Stimulated activated naive B cell treated with anti-CD40 and anti-IgM and Interleukin-4, amounts not matched to agents 10 μg/mL and 1 μg/mL and 100 μg/mL, for 72 hours (primary cell): ENCODE data around the gene SEMA3F.
"Not testable (repeated sequence)": the region's sequence is repeated elsewhere in the genome, so short reads cannot be mapped to it uniquely, and the experiment has no call there.

Source experiments
- ATAC-seq, 2 donors: fragments of 150-1000 bp; cut with Tn5 transposase; replicated peaks; 2 replicates each; pipeline ENCODE4 v1.10.0; 2021; ENCODE audit warnings: moderate library complexity in 1 of 2
- DNase-seq: peaks from one replicate; pipeline ENCODE4 v3.0.0; 2021
- H3K27ac Mint-ChIP-seq: one replicate; pipeline ENCODE4 v1.8.0; 2022; ENCODE audit warnings: mild to moderate bottlenecking, mixed read lengths
- H3K27me3 Mint-ChIP-seq, 2 donors: one replicate each; pipeline ENCODE4 v1.8.0; 2022; ENCODE audit warnings: mixed read lengths in 2 of 2
- H3K36me3 Mint-ChIP-seq, 2 donors: one replicate each; pipeline ENCODE4 v1.8.0; 2022; ENCODE audit warnings: mixed read lengths in 2 of 2, mild to moderate bottlenecking in 1 of 2
- H3K4me1 Mint-ChIP-seq, 2 donors: one replicate each; pipeline ENCODE4 v1.8.0; 2022; ENCODE audit warnings: mixed read lengths in 2 of 2, mild to moderate bottlenecking in 1 of 2
- H3K4me3 Mint-ChIP-seq, 2 donors: one replicate each; pipeline ENCODE4 v1.8.0; 2022; ENCODE audit warnings: mild to moderate bottlenecking in 2 of 2, mixed read lengths in 2 of 2, moderate library complexity in 1 of 2
- H3K9me3 Mint-ChIP-seq, 2 donors: one replicate each; pipeline ENCODE4 v1.8.0; 2022; ENCODE audit warnings: mixed read lengths in 2 of 2, mild to moderate bottlenecking in 1 of 2

The SEMA3F gene

DNA sequence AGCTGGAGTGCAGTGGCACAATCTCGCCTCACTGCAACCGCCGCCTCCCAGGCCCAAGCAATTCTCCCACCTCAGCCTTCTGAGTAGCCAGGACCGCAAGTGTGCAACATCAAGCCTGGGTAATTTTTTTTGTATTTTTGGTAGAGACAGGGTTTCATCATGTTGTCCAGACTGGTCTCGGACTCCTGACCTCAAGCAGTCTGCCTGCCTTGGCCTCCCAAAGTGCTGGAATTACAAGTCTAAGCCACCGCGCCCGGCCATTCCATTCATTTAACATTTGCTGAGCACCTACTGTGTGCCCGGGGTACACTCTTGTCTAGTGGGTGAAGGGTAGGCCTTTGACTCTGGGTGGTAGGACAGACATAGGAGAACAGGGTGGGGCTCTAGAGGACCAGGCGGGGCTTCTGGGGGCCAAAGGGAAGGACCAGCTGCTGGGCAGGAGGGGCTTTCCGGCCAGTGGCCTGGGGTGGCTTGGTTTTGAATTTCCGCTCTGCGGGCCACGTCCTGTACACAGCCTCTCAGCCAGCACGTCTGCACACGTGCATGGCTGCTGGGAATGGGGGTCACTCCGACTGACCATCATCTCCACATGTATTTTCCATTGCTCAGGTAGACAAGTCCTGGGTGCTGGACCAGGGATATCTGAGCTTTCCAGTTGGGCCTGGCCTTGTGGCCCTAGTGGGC is 52.4 kb downstream of the SEMA3F start:
- no peaks in the 10 kb centered on the region for H3K9me3 Mint-ChIP-seq
- ATAC-seq (no peak), DNase-seq (no peak)
- no peaks in the 10 kb centered on the region for H3K36me3 Mint-ChIP-seq
- no peak overlapping the region for H3K27ac Mint-ChIP-seq
- no peak overlapping the region for H3K4me3 Mint-ChIP-seq
- peaks cover 41 to 61% of the 10 kb centered on the region in 2 donors for H3K27me3 Mint-ChIP-seq
- peaks cover 5% of the 10 kb centered on the region in 2 donors for H3K4me1 Mint-ChIP-seq

DNA sequence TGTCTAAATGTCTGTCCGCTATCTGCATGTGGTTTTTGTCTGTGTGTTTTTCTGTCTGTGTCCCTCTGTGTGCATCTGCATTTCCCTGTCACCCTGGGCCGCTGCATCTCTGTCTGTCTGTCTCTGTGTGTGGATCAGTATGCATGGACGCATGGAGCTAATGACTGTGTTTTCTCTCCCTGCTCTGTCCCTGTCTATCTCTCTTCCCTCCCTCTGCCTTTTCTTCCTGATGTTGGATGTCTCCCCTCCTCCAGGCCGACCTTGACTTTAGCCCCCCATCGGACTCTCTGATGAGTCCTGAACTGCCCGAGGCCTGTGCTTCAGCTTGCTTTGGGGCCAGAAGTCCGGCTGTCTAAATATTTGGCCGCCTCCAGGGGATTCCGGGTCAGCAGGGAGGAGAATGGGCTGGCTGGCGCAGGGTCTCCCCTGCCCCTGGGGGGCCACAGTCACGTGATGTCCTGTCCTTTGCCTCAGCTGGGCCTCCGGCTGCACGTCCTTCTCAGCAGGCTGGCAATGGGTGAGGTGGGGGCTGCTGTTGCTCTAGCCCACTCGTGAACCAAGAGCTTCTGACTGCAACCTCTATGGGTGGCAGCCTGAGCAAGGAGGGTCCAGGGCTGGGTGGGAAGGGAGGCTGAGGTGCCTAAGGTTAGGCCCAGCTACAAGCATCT is 53.7 kb downstream of the SEMA3F start:
- no peaks in the 10 kb centered on the region for H3K9me3 Mint-ChIP-seq
- no peaks in the 10 kb centered on the region for H3K36me3 Mint-ChIP-seq
- no peak overlapping the region for H3K4me3 Mint-ChIP-seq
- no peak overlapping the region for H3K27ac Mint-ChIP-seq
- DNase-seq: no peak
- peaks cover 5% of the 10 kb centered on the region in 2 donors for H3K4me1 Mint-ChIP-seq
- no peak for ATAC-seq
- peaks cover 30 to 50% of the 10 kb centered on the region in 2 donors for H3K27me3 Mint-ChIP-seq

DNA sequence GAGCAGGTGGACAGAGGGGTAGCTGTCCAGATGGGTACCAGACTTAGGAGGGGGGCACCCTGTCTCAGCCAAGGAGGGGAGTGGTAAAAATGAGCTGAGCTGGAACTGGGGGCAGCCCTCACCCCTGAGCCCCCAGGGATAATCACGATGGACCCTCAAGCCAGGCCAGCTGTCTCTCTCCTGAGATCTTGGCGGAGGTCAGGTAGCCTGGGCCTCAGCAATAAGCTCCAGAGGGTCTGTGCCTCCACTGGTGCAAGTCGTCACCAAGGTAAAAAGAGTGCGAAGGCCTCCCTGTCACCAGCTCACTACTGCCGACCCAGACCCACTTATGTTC is 55.0 kb downstream of the SEMA3F start:
- no peak overlapping the region for H3K27ac Mint-ChIP-seq
- DNase-seq (no peak), ATAC-seq (no peak)
- peaks cover 4 to 5% of the 10 kb centered on the region in 2 donors for H3K4me1 Mint-ChIP-seq
- H3K4me3 Mint-ChIP-seq: no peak overlapping the region
- H3K27me3 Mint-ChIP-seq: peaks cover 28 to 40% of the 10 kb centered on the region in 2 donors
- H3K36me3 Mint-ChIP-seq: no peaks in the 10 kb centered on the region
- no peaks in the 10 kb centered on the region for H3K9me3 Mint-ChIP-seq

DNA sequence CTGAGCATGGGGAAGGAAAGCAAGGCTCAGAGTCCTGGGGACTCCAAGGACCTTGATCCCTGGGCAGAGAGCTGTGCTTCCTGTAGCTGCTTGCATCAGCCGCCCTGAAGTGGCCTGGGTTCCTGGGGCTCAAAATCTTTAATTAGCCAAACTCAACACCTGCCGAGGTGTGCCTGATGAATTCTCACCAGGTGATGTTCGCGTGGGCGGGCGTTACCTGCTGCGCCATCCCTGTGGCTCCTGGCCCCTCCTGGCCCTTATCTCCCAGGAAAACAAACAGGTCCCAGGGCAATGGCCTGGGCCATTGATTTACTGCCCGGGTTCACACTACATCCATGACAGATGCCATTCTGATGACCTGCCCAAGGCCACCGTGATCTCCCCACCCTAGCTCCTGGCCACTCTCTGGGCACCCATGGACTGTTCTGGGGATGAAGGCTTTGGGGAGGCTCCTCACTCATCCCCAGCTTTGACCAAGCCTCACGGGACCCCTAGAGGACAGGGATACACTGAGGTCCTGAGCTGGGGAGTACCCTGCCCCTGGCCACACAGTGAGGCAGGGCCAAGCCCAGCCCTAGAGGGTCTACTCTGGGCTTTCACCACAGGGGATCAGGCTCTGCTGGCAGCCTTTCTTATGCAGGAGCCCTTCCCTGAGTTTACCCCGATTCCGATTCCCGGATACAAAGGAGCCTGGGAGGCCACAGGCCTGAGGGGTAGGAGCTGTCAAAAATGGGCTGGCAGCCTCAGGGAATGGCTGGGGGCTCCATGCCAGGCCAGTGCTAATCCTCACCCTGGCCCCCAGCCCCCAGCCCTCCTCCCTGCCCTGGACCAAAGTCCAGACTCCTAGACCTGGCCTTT is 55.6 kb downstream of the SEMA3F start:
- Mint-ChIP-seq H3K4me3 (no peak overlapping the region), H3K27ac (no peak overlapping the region), H3K9me3 (no peaks in the 10 kb centered on the region), H3K4me1 (peaks cover 0 to 2% of the 10 kb centered on the region in 2 donors), H3K36me3 (no peaks in the 10 kb centered on the region), H3K27me3 (peaks cover 29 to 40% of the 10 kb centered on the region in 2 donors)
- ATAC-seq: no peak
- no peak for DNase-seq

DNA sequence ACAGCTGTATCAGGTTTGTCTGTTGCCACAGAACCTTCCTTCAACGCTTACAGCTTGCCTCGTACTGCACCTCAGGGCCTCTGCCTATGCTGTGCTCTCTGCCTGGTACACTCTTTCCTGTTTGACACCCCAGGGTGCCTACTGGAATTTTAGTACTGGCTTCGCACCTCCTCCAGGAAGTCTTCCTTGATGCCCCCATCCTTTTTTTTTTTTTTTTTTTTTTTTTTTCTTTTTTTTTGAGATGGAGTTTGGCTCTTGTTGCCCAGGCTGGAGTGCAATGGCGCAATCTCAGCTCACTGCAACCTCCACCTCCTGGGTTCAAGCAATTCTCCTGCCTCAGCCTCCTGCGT is 56.2 kb downstream of the SEMA3F start:
- H3K36me3 Mint-ChIP-seq, H3K27ac Mint-ChIP-seq, H3K4me3 Mint-ChIP-seq, H3K4me1 Mint-ChIP-seq, DNase-seq, H3K9me3 Mint-ChIP-seq, ATAC-seq: not testable (repeated sequence)
- H3K27me3 Mint-ChIP-seq: peaks cover 26 to 36% of the 10 kb centered on the region in 2 donors

DNA sequence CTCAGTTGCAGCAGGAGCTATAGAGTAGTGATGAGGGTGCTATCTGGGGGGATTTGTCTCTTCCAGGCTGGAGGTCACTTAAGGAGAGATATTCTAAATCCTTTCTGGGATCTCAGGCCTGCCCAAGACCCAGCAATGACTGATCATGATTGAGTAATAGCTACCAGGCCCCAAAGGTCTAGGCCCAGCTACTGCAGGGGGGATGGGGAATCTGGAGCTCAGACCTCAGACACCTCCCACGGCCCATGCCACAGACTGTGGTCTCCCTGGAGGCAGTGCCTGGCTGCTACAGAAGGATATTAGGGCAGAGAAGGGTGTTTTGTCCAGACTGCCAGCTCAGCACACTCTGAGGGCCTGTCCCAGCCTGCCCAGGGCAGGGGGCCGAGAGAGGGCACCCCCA is 56.8 kb downstream of the SEMA3F start:
- DNase-seq: no peak
- Mint-ChIP-seq H3K36me3 (no peaks in the 10 kb centered on the region), H3K9me3 (no peaks in the 10 kb centered on the region), H3K27ac (no peak overlapping the region), H3K4me3 (no peak overlapping the region), H3K27me3 (peaks cover 20 to 30% of the 10 kb centered on the region in 2 donors), H3K4me1 (no peaks in the 10 kb centered on the region)
- ATAC-seq: peak; percentile 24 to 52

DNA sequence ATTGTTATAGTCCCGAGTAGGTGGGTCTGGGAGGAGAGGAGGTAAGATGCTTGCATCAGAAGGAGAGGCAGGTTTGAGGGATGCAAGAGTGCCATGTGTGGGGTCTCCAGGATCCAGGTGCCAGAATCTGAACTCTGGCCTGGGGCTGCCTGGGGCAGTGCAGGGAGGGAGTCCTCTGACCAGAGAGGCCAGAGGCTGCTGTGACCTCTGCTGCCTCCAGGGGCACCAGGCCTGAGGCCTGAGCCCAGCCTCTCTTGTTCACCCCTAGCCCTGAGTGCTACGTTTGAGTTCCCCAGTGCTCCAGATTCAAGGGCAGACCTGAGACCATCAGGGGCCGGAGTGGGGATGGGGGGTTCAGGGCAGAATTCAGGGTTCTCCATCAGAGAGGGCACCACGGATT is 57.4 kb downstream of the SEMA3F start:
- no peaks in the 10 kb centered on the region for H3K9me3 Mint-ChIP-seq
- peak; percentile 44 to 64 for ATAC-seq
- no peak overlapping the region for H3K27ac Mint-ChIP-seq
- H3K27me3 Mint-ChIP-seq: peaks cover 19 to 26% of the 10 kb centered on the region in 2 donors
- no peaks in the 10 kb centered on the region for H3K36me3 Mint-ChIP-seq
- no peaks in the 10 kb centered on the region for H3K4me1 Mint-ChIP-seq
- no peak for DNase-seq
- H3K4me3 Mint-ChIP-seq: no peak overlapping the region

DNA sequence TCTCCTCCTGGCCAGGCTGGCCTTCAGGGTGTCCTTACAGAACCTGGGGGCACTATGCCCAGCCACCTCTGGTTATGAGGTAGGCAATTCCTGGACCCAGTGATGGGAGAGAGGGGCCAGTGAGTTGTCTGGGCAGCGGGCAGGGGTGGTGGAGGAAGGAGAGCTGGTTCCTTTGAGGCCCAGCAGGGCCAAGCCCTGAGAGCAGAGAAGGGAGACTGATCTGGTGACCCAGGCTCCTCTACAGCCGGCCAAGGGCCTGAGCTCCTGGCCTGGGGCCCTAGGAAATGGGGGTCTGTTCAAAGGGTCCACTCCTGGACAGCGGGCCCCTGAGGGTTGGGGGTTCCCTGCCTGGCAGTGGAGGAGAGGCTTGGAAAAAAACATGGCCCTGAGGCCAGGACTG is 57.8 kb downstream of the SEMA3F start:
- no peaks in the 10 kb centered on the region for H3K4me1 Mint-ChIP-seq
- no peak for ATAC-seq
- no peak for DNase-seq
- no peaks in the 10 kb centered on the region for H3K36me3 Mint-ChIP-seq
- peaks cover 21 to 22% of the 10 kb centered on the region in 2 donors for H3K27me3 Mint-ChIP-seq
- no peak overlapping the region for H3K4me3 Mint-ChIP-seq
- no peaks in the 10 kb centered on the region for H3K9me3 Mint-ChIP-seq
- no peak overlapping the region for H3K27ac Mint-ChIP-seq

DNA sequence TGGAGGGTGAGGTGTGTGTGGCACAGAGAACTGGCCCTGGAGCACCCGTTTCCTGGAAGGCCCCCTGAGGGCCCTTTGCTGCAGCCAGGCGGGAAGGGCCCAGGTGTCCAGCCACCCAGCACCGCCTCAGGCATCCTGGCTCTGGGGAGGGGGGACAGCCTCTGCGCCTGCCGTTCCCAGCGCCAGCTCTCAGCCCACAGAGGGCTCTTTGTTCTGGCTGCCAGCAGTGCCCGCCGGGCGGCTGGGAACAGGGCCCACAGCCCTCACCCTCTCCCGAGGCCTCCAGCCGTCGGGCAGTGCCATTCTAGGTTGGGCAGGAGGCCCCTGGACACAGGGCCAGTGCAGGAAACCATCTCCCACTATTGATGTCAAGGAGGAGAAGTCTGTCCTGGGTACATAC is 58.2 kb downstream of the SEMA3F start:
- Mint-ChIP-seq H3K9me3 (no peaks in the 10 kb centered on the region), H3K4me3 (no peak overlapping the region), H3K27me3 (peaks cover 21% of the 10 kb centered on the region in 2 donors), H3K27ac (no peak overlapping the region), H3K4me1 (no peaks in the 10 kb centered on the region), H3K36me3 (no peaks in the 10 kb centered on the region)
- DNase-seq (no peak), ATAC-seq (no peak)

DNA sequence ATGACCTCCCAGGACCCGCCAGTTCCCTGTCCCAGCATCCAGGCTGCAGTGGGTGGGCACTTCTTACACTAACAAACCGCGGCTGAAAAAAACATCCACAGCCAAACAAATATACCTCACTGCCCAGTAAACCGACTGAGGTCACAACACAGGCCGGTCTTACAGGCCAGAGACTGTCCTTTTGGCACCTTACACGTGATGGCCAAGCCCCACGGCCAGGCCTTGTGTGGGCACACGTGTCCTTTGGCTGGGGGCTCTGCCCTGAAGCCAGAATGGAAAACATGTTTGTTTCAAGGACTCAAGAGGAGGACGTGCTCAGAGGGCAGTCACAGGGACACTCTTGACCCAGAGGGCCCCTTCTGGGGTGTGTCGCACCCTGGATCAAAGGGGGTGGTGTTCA is 59.7 kb downstream of the SEMA3F start:
- H3K36me3 Mint-ChIP-seq: no peaks in the 10 kb centered on the region
- peaks cover 14 to 20% of the 10 kb centered on the region in 2 donors for H3K27me3 Mint-ChIP-seq
- DNase-seq: no peak
- H3K4me3 Mint-ChIP-seq: no peak overlapping the region
- no peak overlapping the region for H3K27ac Mint-ChIP-seq
- H3K9me3 Mint-ChIP-seq: no peaks in the 10 kb centered on the region
- ATAC-seq: no peak
- no peaks in the 10 kb centered on the region for H3K4me1 Mint-ChIP-seq

DNA sequence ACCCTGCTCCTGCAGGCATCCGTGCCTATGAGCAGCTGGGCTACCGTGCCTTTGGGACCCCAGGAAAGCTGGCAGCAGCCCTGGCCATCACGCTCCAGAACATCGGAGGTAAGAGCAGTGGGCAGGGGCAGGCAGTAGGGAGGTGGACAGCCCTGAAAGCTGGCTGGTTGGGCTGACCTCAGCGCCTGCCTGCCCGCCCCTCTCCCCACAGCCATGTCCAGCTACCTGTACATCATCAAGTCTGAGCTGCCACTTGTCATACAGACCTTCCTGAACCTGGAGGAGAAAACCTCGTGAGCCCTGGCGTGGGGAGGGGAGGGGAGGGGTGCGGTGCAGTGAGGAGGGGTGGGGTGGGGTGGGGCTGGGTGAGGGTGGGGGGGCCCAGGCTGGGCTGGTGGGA is 60.4 kb downstream of the SEMA3F start:
- Mint-ChIP-seq H3K27ac (no peak overlapping the region), H3K36me3 (no peaks in the 10 kb centered on the region), H3K9me3 (no peaks in the 10 kb centered on the region), H3K4me3 (no peak overlapping the region), H3K4me1 (no peaks in the 10 kb centered on the region), H3K27me3 (peaks cover 11 to 20% of the 10 kb centered on the region in 2 donors)
- no peak for DNase-seq
- no peak for ATAC-seq

DNA sequence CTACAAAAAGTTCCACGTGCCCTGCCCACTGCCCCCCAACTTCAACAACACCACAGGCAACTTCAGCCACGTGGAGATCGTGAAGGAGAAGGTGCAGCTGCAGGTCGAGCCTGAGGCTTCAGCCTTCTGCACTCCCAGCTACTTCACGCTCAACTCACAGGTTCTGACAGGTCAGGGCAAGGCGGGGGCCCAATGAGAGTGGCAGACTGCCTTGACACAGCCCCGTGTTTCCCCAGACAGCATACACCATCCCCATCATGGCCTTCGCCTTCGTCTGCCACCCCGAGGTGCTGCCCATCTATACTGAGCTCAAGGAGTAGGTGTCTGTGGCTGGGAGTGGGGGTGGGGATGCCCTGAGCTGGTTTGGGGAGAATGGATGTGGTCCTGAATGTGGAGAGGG is 62.6 kb downstream of the SEMA3F start:
- DNase-seq: no peak
- ATAC-seq: no peak
- no peaks in the 10 kb centered on the region for H3K36me3 Mint-ChIP-seq
- H3K9me3 Mint-ChIP-seq: no peaks in the 10 kb centered on the region
- no peaks in the 10 kb centered on the region for H3K4me1 Mint-ChIP-seq
- H3K27me3 Mint-ChIP-seq: peaks cover 11 to 12% of the 10 kb centered on the region in 2 donors
- H3K27ac Mint-ChIP-seq: no peak overlapping the region
- H3K4me3 Mint-ChIP-seq: no peak overlapping the region

DNA sequence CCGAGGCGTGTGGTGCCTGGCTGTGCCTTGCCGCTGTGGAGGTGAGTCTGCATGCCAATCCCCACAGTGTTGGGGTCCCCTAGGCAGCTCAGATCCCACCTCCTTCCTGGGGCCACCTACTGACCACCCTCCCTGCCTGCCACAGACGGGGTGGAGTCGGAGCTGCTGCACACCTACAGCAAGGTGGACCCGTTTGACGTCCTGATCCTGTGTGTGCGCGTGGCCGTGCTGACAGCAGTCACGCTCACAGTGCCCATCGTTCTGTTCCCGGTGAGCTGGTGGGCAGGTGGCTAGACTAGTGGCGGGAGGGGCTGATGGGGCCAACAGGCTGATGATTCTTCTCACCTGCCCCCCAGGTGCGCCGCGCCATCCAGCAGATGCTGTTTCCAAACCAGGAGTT is 63.3 kb downstream of the SEMA3F start:
- ATAC-seq (no peak), DNase-seq (no peak)
- Mint-ChIP-seq H3K9me3 (no peaks in the 10 kb centered on the region), H3K27me3 (peaks cover 11 to 12% of the 10 kb centered on the region in 2 donors), H3K36me3 (no peaks in the 10 kb centered on the region), H3K4me3 (no peak overlapping the region), H3K4me1 (no peaks in the 10 kb centered on the region), H3K27ac (no peak overlapping the region)

DNA sequence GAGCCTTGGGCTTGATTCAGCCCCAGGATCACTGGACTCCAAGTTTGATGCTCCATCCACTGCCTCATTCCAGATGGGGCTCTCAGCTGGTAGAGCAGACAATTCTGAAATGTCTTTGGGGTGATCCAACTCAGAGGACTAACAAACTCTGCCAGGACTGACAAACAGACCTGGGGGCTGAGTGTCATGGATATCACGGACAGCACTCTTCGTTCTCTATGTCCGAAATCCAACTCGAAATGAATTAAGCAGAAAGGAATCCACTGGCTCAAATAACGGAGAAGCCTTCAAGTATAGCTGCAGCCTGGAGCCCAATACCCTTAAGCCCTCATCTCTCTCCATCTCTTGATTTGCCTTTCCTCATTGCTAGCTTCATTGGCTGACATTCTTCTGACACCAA is 64.2 kb downstream of the SEMA3F start:
- no peak overlapping the region for H3K27ac Mint-ChIP-seq
- peaks cover 12% of the 10 kb centered on the region in 2 donors for H3K27me3 Mint-ChIP-seq
- no peaks in the 10 kb centered on the region for H3K4me1 Mint-ChIP-seq
- H3K36me3 Mint-ChIP-seq: no peaks in the 10 kb centered on the region
- H3K9me3 Mint-ChIP-seq: no peaks in the 10 kb centered on the region
- H3K4me3 Mint-ChIP-seq: no peak overlapping the region
- ATAC-seq (no peak), DNase-seq (no peak)

DNA sequence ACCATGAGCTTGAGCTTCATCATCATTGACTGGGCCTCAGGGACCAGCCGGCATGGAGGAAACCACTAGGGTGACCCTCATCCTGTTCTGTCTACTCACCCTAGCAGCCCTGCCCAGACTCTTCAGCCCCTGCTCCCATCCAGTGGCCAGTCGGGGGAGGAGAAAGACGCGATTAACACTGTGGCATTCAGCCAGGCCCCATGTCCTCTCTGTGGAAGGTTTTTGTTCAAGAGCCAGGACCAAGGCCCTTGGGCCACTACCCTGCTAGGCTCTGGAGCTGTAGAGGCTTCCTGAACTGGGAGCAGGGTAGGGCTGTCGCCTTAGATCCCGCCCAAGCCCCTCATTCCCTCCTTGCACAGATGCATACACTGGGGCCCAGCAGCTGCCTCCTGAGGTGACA is 65.0 kb downstream of the SEMA3F start:
- H3K27ac Mint-ChIP-seq: no peak overlapping the region
- DNase-seq (no peak), ATAC-seq (no peak)
- peaks cover 11 to 12% of the 10 kb centered on the region in 2 donors for H3K27me3 Mint-ChIP-seq
- no peak overlapping the region for H3K4me3 Mint-ChIP-seq
- H3K4me1 Mint-ChIP-seq: no peaks in the 10 kb centered on the region
- H3K9me3 Mint-ChIP-seq: no peaks in the 10 kb centered on the region
- H3K36me3 Mint-ChIP-seq: no peaks in the 10 kb centered on the region
